Endothelial cell of umbilical vein (primary cell): Measurements from ENCODE around the gene INPP4B.

ENCODE experiments used
- EZH2 ChIP-seq: IDR thresholded peaks from 2 replicates; pipeline ENCODE4 v1.6.1; 2012; ENCODE audit warnings: borderline replicate concordance, low read depth, mild to moderate bottlenecking, moderate library complexity, low read length, inconsistent platforms; ENCODE audit not compliant: severe bottlenecking
- FOS ChIP-seq: IDR thresholded peaks from 2 replicates; pipeline ENCODE4 v1.6.1; 2011; ENCODE audit warnings: mild to moderate bottlenecking, low read length, moderate library complexity, borderline replicate concordance; ENCODE audit not compliant: insufficient read depth
- JUN ChIP-seq: IDR thresholded peaks from 2 replicates; pipeline ENCODE4 v1.6.1; 2011; ENCODE audit warnings: borderline replicate concordance, low read depth; ENCODE audit not compliant: insufficient read length, insufficient read depth
- POLR2A ChIP-seq: IDR thresholded peaks from 2 replicates; pipeline ENCODE4 v1.6.1; 2012; ENCODE audit warnings: low read depth, mild to moderate bottlenecking, control low read depth, low read length
- POLR2AphosphoS5 ChIP-seq: IDR thresholded peaks from 2 replicates; pipeline ENCODE4 v1.6.1; 2012; ENCODE audit warnings: low read depth, mild to moderate bottlenecking, control low read depth, low read length, moderate library complexity; ENCODE audit not compliant: insufficient read depth
- TF ChIP-seq, protein P1 (sequence below), 2 donors: IDR thresholded peaks; 1 replicate in 1 of 2; 2 replicates in 1 of 2; pipeline ENCODE4 v1.5.1; 2011; ENCODE audit warnings: low read length in 2 of 2, mild to moderate bottlenecking in 2 of 2, moderate library complexity in 2 of 2, control low read depth in 1 of 2, inconsistent platforms in 1 of 2, low read depth in 1 of 2; ENCODE audit not compliant: insufficient read depth in 1 of 2; ENCODE audit errors: extremely low read depth in 1 of 2
- TF ChIP-seq, protein P2 (sequence below): IDR thresholded peaks from 2 replicates; pipeline ENCODE4 v1.6.1; 2011; ENCODE audit not compliant: insufficient read depth, insufficient read length

DNA sequence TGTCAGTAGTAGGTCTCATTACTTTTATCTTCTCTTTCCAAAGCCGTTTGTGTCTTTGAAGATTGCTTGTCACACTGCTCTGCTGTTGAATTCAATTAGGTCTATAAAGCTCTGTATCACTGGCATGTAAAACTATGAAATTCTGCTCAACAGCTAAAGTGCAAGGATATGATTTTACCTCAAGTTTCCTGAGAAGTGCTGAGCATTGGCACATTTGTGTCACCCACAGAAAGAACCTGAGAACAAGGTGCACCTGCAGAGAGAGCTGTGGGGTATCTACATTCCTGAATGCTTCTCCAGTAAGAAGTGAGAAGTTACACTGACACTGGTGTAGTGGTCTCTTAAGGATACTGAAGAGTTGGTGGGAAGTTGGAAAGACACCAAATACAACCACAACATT lies 274.0 kb downstream of the INPP4B start:
- TF ChIP-seq, protein P1, sequence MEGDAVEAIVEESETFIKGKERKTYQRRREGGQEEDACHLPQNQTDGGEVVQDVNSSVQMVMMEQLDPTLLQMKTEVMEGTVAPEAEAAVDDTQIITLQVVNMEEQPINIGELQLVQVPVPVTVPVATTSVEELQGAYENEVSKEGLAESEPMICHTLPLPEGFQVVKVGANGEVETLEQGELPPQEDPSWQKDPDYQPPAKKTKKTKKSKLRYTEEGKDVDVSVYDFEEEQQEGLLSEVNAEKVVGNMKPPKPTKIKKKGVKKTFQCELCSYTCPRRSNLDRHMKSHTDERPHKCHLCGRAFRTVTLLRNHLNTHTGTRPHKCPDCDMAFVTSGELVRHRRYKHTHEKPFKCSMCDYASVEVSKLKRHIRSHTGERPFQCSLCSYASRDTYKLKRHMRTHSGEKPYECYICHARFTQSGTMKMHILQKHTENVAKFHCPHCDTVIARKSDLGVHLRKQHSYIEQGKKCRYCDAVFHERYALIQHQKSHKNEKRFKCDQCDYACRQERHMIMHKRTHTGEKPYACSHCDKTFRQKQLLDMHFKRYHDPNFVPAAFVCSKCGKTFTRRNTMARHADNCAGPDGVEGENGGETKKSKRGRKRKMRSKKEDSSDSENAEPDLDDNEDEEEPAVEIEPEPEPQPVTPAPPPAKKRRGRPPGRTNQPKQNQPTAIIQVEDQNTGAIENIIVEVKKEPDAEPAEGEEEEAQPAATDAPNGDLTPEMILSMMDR (IDR thresholded peaks at IDR 0.05; ENCODE audit: extremely low read depth in 1 of 2, insufficient read depth in 1 of 2, low read depth in 1 of 2, low read length in 2 of 2) = no peak
- no peak for TF ChIP-seq POLR2A
- TF ChIP-seq FOS = no peak
- no peak for TF ChIP-seq JUN
- TF ChIP-seq POLR2AphosphoS5 = no peak
- TF ChIP-seq, protein P2, sequence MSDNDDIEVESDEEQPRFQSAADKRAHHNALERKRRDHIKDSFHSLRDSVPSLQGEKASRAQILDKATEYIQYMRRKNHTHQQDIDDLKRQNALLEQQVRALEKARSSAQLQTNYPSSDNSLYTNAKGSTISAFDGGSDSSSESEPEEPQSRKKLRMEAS = no peak
- no peak for TF ChIP-seq EZH2
